SU-DHL-6 (cell line): Measurements from ENCODE around the gene JAK1.

Experiments used
- H2AFZ ChIP-seq: fragments of 200-600 bp; sonication (generic); 2 replicates; pipeline ENCODE4 v1.6.1; 2014; ENCODE audit warnings: low read depth, mild to moderate bottlenecking, moderate library complexity, mixed read lengths, antibody characterized with exemption, low read length; ENCODE audit not compliant: severe bottlenecking
- H3F3A ChIP-seq: fragments of 200-600 bp; shearing (Covaris generic); 2 replicates; pipeline ENCODE4 v1.6.0; 2016; ENCODE audit warnings: antibody characterized with exemption, mild to moderate bottlenecking; ENCODE audit not compliant: insufficient read depth
- H3K27ac ChIP-seq: fragments of 200-600 bp; sonication (generic); 2 replicates; pipeline ENCODE4 v1.5.1; 2016; ENCODE audit warnings: low read depth, mild to moderate bottlenecking, low read length, moderate library complexity, mixed read lengths
- H3K27me3 ChIP-seq: fragments of 200-600 bp; sonication (generic), shearing (Covaris generic); 2 replicates; pipeline ENCODE4 v1.6.0; 2014; ENCODE audit warnings: mild to moderate bottlenecking, low read length
- H3K36me3 ChIP-seq: fragments of 200-600 bp; sonication (generic); 2 replicates; pipeline ENCODE4 v1.6.1; 2014; ENCODE audit warnings: mild to moderate bottlenecking, low read length, mixed read lengths
- H3K4me2 ChIP-seq: fragments of 300-600, 200-600 bp; shearing (Covaris generic), sonication (generic); 2 replicates; pipeline ENCODE4 v1.6.0; 2014; ENCODE audit warnings: low read length, low read depth, mild to moderate bottlenecking; ENCODE audit not compliant: poor library complexity, severe bottlenecking
- H3K4me3 ChIP-seq: fragments of 200-600 bp; sonication (generic); 2 replicates; pipeline ENCODE4 v1.5.1; 2014; ENCODE audit warnings: antibody characterized with exemption, low read length, mild to moderate bottlenecking, mixed read lengths; ENCODE audit not compliant: insufficient read depth, poor library complexity, severe bottlenecking
- H3K79me2 ChIP-seq: fragments of 200-600 bp; sonication (generic); 2 replicates; pipeline ENCODE4 v1.6.1; 2014; ENCODE audit warnings: mild to moderate bottlenecking, low read length, moderate library complexity; ENCODE audit not compliant: insufficient read depth
- H3K9ac ChIP-seq: fragments of 200-600 bp; sonication (generic); 2 replicates; pipeline ENCODE4 v1.7.0; 2014; ENCODE audit warnings: mild to moderate bottlenecking, low read length
- H3K9me2 ChIP-seq: fragments of 200-600 bp; sonication (generic); replicated peaks from 2 replicates; pipeline ENCODE4 v1.6.1; 2014; ENCODE audit warnings: low read length; ENCODE audit not compliant: insufficient read depth
- H3K9me3 ChIP-seq: fragments of 200-600 bp; sonication (generic); 2 replicates; pipeline ENCODE4 v1.6.1; 2014; ENCODE audit warnings: low read length, mixed read lengths; ENCODE audit not compliant: insufficient read depth
- H4K20me1 ChIP-seq: fragments of 200-600 bp; sonication (generic); 2 replicates; pipeline ENCODE4 v1.6.1; 2014; ENCODE audit warnings: low read depth, mild to moderate bottlenecking, antibody characterized with exemption, low read length, moderate library complexity, mixed read lengths
- EZH2phosphoT487 ChIP-seq: fragments of 200-600 bp; sonication (generic), shearing (Covaris generic); conservative IDR thresholded peaks from 2 replicates; pipeline ENCODE4 v1.6.1; 2018; ENCODE audit warnings: mild to moderate bottlenecking, antibody characterized with exemption, low read length, moderate library complexity, mixed read lengths
- TF ChIP-seq, protein P1 (sequence below): fragments of 200-600 bp; sonication (generic); IDR thresholded peaks from one replicate; pipeline ENCODE4 v1.5.1; 2017; ENCODE audit warnings: antibody characterized with exemption, mild to moderate bottlenecking, low read length, moderate library complexity; ENCODE audit not compliant: insufficient read depth, poor library complexity, severe bottlenecking

JAK1 gene

DNA sequence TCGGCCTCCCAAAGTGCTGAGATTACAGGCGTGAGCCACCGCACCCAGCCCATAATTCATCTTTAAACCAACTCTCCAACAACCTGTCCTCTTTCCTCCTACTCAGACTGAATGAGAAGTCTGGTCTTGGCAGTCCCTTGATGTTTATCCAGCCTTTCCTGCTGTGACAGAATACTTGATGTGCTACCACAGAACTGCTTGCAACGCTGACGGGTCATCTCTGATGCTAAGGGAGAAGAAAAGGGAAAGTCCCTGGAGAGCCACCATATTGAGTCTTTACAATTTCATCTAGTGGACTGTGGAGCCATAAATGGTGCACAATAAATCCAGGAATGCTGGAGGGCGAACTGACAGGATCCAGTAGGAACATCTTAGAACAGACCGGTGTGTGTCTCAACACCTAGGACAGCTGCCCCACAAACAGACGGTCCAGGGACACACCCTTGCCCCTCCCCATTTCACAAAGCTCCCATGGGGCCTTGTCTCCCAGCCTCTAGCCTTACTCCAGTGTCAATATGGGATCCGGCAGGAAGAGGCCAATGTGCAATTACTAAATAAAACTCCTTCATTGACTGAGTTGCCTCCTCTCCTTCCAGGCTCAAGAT is 30.7 kb downstream of the JAK1 start:
- Histone ChIP-seq H3K27me3 (no peaks in the 10 kb centered on the region), H3F3A (no peaks in the 10 kb centered on the region), H3K4me3 (no peak overlapping the region), H3K4me2 (no peak overlapping the region), H3K9me2 (no peaks in the 10 kb centered on the region), H3K9ac (no peak overlapping the region), H2AFZ (no peak overlapping the region), H3K36me3 (no peaks in the 10 kb centered on the region), H4K20me1 (peaks cover 47% of the 10 kb centered on the region), H3K9me3 (no peaks in the 10 kb centered on the region), H3K27ac (no peak overlapping the region), H3K79me2 (peaks cover 6% of the 10 kb centered on the region; the same call in 1 of the 2 replicates)
- TF ChIP-seq, protein P1, sequence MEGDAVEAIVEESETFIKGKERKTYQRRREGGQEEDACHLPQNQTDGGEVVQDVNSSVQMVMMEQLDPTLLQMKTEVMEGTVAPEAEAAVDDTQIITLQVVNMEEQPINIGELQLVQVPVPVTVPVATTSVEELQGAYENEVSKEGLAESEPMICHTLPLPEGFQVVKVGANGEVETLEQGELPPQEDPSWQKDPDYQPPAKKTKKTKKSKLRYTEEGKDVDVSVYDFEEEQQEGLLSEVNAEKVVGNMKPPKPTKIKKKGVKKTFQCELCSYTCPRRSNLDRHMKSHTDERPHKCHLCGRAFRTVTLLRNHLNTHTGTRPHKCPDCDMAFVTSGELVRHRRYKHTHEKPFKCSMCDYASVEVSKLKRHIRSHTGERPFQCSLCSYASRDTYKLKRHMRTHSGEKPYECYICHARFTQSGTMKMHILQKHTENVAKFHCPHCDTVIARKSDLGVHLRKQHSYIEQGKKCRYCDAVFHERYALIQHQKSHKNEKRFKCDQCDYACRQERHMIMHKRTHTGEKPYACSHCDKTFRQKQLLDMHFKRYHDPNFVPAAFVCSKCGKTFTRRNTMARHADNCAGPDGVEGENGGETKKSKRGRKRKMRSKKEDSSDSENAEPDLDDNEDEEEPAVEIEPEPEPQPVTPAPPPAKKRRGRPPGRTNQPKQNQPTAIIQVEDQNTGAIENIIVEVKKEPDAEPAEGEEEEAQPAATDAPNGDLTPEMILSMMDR, result no peak
- TF ChIP-seq EZH2phosphoT487, result no peak

DNA sequence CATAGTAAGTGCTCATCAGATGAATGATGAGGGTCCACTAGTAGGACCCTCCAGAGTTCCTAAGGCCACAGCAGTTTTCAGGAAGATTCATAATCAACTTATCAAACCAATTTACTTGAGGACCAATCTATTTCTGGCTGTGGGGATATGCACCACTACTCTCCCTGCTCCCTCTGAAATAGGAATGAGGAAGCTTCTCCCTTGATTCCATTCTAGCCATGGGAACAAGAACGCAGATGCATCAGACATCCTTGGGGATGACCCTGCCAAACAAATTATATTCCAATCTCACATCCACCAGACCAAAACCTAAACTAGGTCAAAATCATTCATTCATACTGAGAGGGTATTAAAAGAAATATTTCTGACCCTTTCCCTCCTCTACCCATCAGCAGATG is 31.5 kb downstream of the JAK1 start:
- Histone ChIP-seq H4K20me1 (peaks cover 44% of the 10 kb centered on the region), H2AFZ (no peak overlapping the region), H3K4me3 (no peak overlapping the region), H3K27ac (no peak overlapping the region), H3K79me2 (peaks cover 6% of the 10 kb centered on the region; the same call in 1 of the 2 replicates), H3K9me2 (no peaks in the 10 kb centered on the region), H3K9me3 (no peaks in the 10 kb centered on the region), H3K27me3 (no peaks in the 10 kb centered on the region), H3K36me3 (no peaks in the 10 kb centered on the region), H3F3A (no peaks in the 10 kb centered on the region), H3K4me2 (no peak overlapping the region), H3K9ac (no peak overlapping the region)
- TF ChIP-seq, protein P1, result no peak
- no peak for TF ChIP-seq EZH2phosphoT487

- no peak overlapping the region for H3K9ac ChIP-seq
- TF ChIP-seq, protein P1, result no peak
- no peak for TF ChIP-seq EZH2phosphoT487
- no peaks in the 10 kb centered on the region for H3F3A ChIP-seq
- H3K27ac ChIP-seq, result no peak overlapping the region
- no peaks in the 10 kb centered on the region for H3K9me2 ChIP-seq
- no peaks in the 10 kb centered on the region for H3K36me3 ChIP-seq
- no peaks in the 10 kb centered on the region for H3K9me3 ChIP-seq
- H3K79me2 ChIP-seq, result peaks cover 6% of the 10 kb centered on the region; the same call in 1 of the 2 replicates
- no peak overlapping the region for H3K4me3 ChIP-seq
- peaks cover 41% of the 10 kb centered on the region for H4K20me1 ChIP-seq
- no peaks in the 10 kb centered on the region for H3K27me3 ChIP-seq
- no peak overlapping the region for H2AFZ ChIP-seq
- H3K4me2 ChIP-seq, result no peak overlapping the region
These were observed 32.1 kb downstream of the JAK1 start for GRCh38 chr1:64934115-64934877.
